ENCODE data around the gene ATP6V1G1. TPM values are rescaled to one million over a fixed set of nuclear protein-coding genes. Genes with fewer than 3 reads are reported as not detected.
A peak's percentile ranks its signal among the peaks of the same experiment; 100 is the strongest.

ATP6V1G1 gene
- total and polyA plus RNA-seq, 2 of the 13 experiments (the other 11 are each of a cell fraction or from before 2014, with no cell fraction given): 108 to 158 TPM

GRCh38 chr9:114574438-114574837, 13.1 kb upstream of the ATP6V1G1 start:
- Histone ChIP-seq H3K27ac (ENCODE audit: extremely low read length, insufficient read depth, low read length) (no peak overlapping the region), H3K4me1 (ENCODE audit: insufficient read depth, low read length) (peaks cover 47% of the 10 kb centered on the region), H3K79me2 (ENCODE audit: insufficient read depth, low read length) (no peaks in the 10 kb centered on the region), H3K9me3 (ENCODE audit: low read length) (no peaks in the 10 kb centered on the region), H3K27me3 (ENCODE audit: control insufficient read depth in 1 of 2, insufficient read depth in 2 of 2, low read length in 2 of 2) (0 out of 5 replicates have a peak, but pooled peaks cover 0 to 1% of the 10 kb centered on the region in 2 experiments), H2AFZ (ENCODE audit: low read length) (no peak overlapping the region), H4K20me1 (ENCODE audit: insufficient read depth, low read length) (no peaks in the 10 kb centered on the region), H3K4me2 (ENCODE audit: low read depth, low read length) (peak overlapping the region; percentile 19; the same call in 1 of the 2 replicates), H3K36me3 (replicated peaks in 1 of 2; ENCODE audit: control insufficient read depth in 1 of 2, insufficient read depth in 2 of 2, low read length in 2 of 2) (no peaks in the 10 kb centered on the region), H3K9ac (ENCODE audit: insufficient read depth, low read depth, low read length) (no peak overlapping the region), H3K4me3 (replicated peaks in 1 of 3; ENCODE audit: insufficient read depth in 1 of 3, low read depth in 2 of 3, low read length in 3 of 3) (no peak overlapping the region)
- DNase-seq (ENCODE audit: low spot score) (no peak), FAIRE-seq (no peak), ATAC-seq (peak; percentile 58)
- intact Hi-C loops (cut with micrococcal nuclease; ENCODE audit: unreplicated experiment) (no loop called here), in situ Hi-C loops (cut with HindIII; ENCODE audit: extremely low pct_ligation_motif_present, low pct_unique_long_range_greater_than_20kb) (no loop called here)
- no TSS peak for BruUV-seq (replicated peaks)
- WGBS (ENCODE audit: low lambda C conversion rate): 0% methylated on average over 1 of the region's 1 CpG
- POLR2A ChIA-PET: interaction anchor here (6.4 kb wide), 1 partner anchor 13 kb away, joined by 47 read pairs; the partner anchor contains the start of gene ATP6V1G1
- CTCF ChIA-PET (ENCODE audit: low intra/inter-chr PET ratio, low total read pairs): no interaction called here
- no peak for TF ChIP-seq PRPF4 (IDR thresholded peaks at IDR 0.05; ENCODE audit: low read depth, low read length, poor library complexity, severe bottlenecking)
- TF ChIP-seq KMT2A (CRISPR knock-in tag; IDR thresholded peaks at IDR 0.05): no peak
- peak; percentile 52 for TF ChIP-seq TCF7 (IDR thresholded peaks at IDR 0.05; ENCODE audit: low read depth)
- TF ChIP-seq ETV5 (CRISPR knock-in tag; IDR thresholded peaks at IDR 0.05; ENCODE audit: borderline replicate concordance): peak; percentile 32; the same call in 1 of the 2 replicates
- no peak for TF ChIP-seq DNMT1 (CRISPR knock-in tag; IDR thresholded peaks at IDR 0.05)
- TF ChIP-seq, protein P1, sequence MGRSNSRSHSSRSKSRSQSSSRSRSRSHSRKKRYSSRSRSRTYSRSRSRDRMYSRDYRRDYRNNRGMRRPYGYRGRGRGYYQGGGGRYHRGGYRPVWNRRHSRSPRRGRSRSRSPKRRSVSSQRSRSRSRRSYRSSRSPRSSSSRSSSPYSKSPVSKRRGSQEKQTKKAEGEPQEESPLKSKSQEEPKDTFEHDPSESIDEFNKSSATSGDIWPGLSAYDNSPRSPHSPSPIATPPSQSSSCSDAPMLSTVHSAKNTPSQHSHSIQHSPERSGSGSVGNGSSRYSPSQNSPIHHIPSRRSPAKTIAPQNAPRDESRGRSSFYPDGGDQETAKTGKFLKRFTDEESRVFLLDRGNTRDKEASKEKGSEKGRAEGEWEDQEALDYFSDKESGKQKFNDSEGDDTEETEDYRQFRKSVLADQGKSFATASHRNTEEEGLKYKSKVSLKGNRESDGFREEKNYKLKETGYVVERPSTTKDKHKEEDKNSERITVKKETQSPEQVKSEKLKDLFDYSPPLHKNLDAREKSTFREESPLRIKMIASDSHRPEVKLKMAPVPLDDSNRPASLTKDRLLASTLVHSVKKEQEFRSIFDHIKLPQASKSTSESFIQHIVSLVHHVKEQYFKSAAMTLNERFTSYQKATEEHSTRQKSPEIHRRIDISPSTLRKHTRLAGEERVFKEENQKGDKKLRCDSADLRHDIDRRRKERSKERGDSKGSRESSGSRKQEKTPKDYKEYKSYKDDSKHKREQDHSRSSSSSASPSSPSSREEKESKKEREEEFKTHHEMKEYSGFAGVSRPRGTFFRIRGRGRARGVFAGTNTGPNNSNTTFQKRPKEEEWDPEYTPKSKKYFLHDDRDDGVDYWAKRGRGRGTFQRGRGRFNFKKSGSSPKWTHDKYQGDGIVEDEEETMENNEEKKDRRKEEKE (IDR thresholded peaks at IDR 0.05): no peak
- no peak for TF ChIP-seq ZNF703 (CRISPR knock-in tag; IDR thresholded peaks at IDR 0.05; ENCODE audit: borderline replicate concordance)
- TF ChIP-seq BCL6 (CRISPR knock-in tag; IDR thresholded peaks at IDR 0.05): peak; percentile 80
- TF ChIP-seq SIN3B (IDR thresholded peaks at IDR 0.05; ENCODE audit: low read length): no peak
- TF ChIP-seq ARID3A (IDR thresholded peaks at IDR 0.05; ENCODE audit: low read depth, low read length): no peak
- TF ChIP-seq SOX5 (CRISPR knock-in tag; IDR thresholded peaks at IDR 0.05; ENCODE audit: borderline replicate concordance): peak; percentile 25; the same call in 1 of the 2 replicates
- no peak for TF ChIP-seq POLR2AphosphoS2 (IDR thresholded peaks at IDR 0.05; ENCODE audit: low read depth, low read length)
- TF ChIP-seq, protein P2, sequence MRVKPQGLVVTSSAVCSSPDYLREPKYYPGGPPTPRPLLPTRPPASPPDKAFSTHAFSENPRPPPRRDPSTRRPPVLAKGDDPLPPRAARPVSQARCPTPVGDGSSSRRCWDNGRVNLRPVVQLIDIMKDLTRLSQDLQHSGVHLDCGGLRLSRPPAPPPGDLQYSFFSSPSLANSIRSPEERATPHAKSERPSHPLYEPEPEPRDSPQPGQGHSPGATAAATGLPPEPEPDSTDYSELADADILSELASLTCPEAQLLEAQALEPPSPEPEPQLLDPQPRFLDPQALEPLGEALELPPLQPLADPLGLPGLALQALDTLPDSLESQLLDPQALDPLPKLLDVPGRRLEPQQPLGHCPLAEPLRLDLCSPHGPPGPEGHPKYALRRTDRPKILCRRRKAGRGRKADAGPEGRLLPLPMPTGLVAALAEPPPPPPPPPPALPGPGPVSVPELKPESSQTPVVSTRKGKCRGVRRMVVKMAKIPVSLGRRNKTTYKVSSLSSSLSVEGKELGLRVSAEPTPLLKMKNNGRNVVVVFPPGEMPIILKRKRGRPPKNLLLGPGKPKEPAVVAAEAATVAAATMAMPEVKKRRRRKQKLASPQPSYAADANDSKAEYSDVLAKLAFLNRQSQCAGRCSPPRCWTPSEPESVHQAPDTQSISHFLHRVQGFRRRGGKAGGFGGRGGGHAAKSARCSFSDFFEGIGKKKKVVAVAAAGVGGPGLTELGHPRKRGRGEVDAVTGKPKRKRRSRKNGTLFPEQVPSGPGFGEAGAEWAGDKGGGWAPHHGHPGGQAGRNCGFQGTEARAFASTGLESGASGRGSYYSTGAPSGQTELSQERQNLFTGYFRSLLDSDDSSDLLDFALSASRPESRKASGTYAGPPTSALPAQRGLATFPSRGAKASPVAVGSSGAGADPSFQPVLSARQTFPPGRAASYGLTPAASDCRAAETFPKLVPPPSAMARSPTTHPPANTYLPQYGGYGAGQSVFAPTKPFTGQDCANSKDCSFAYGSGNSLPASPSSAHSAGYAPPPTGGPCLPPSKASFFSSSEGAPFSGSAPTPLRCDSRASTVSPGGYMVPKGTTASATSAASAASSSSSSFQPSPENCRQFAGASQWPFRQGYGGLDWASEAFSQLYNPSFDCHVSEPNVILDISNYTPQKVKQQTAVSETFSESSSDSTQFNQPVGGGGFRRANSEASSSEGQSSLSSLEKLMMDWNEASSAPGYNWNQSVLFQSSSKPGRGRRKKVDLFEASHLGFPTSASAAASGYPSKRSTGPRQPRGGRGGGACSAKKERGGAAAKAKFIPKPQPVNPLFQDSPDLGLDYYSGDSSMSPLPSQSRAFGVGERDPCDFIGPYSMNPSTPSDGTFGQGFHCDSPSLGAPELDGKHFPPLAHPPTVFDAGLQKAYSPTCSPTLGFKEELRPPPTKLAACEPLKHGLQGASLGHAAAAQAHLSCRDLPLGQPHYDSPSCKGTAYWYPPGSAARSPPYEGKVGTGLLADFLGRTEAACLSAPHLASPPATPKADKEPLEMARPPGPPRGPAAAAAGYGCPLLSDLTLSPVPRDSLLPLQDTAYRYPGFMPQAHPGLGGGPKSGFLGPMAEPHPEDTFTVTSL (CRISPR knock-in tag; IDR thresholded peaks at IDR 0.05; ENCODE audit: borderline replicate concordance): peak; percentile 26; the same call in 1 of the 2 replicates
- no peak for TF ChIP-seq ZSCAN29 (CRISPR knock-in tag; conservative IDR thresholded peaks at IDR 0.05)
- no peak for TF ChIP-seq ZNF224 (CRISPR knock-in tag; IDR thresholded peaks at IDR 0.05)
- no peak for TF ChIP-seq CCDC6 (CRISPR knock-in tag; IDR thresholded peaks at IDR 0.05)
